Mucosa of stomach (tissue), 1 donor: ENCODE measurements around the gene ANKFY1.

ENCODE experiments used
- H3K27me3 ChIP-seq: one replicate; pipeline ENCODE4 v1.7.0; 2013; ENCODE audit warnings: mild to moderate bottlenecking, low read length; ENCODE audit not compliant: control insufficient read depth, insufficient read depth
- H3K36me3 ChIP-seq: one replicate; pipeline ENCODE4 v1.7.0; 2013; ENCODE audit warnings: low read length; ENCODE audit not compliant: control insufficient read depth, insufficient read depth
- H3K4me1 ChIP-seq: one replicate; pipeline ENCODE4 v1.7.0; 2013; ENCODE audit warnings: mild to moderate bottlenecking, low read length; ENCODE audit not compliant: control insufficient read depth, insufficient read depth
- H3K4me3 ChIP-seq: one replicate; pipeline ENCODE4 v1.7.0; 2013; ENCODE audit warnings: low read length
- H3K9ac ChIP-seq: one replicate; pipeline ENCODE4 v1.7.0; 2013; ENCODE audit warnings: mild to moderate bottlenecking, low read length, moderate library complexity
- H3K9me3 ChIP-seq: one replicate; pipeline ENCODE4 v1.7.0; 2013; ENCODE audit warnings: mild to moderate bottlenecking, low read length, moderate library complexity; ENCODE audit not compliant: control insufficient read depth
- donor health status: Pancreatic carcinoma.

ANKFY1 gene

GRCh38 chr17:4263282-4264215 lies at the start of gene ANKFY1:
Gene ANKFY1 (minus strand): TSS chr17:4263979. CDS start chr17:4263941, 38 bp downstream.
- H3K4me1 ChIP-seq = peaks cover 19% of the 10 kb centered on the region
- H3K9ac ChIP-seq = peak within 1 kb of the TSS; percentile 89
- peak within 1 kb of the TSS; percentile 86 for H3K4me3 ChIP-seq
- H3K36me3 ChIP-seq = no peaks in the 10 kb centered on the region
- peaks cover 7% of the 10 kb centered on the region for H3K9me3 ChIP-seq
- H3K27me3 ChIP-seq = no peaks in the 10 kb centered on the region

- peaks cover 26% of the 10 kb centered on the region for H3K4me1 ChIP-seq
- no peak overlapping the region for H3K4me3 ChIP-seq
- no peak overlapping the region for H3K9ac ChIP-seq
- H3K9me3 ChIP-seq = no peaks in the 10 kb centered on the region
- H3K27me3 ChIP-seq = no peaks in the 10 kb centered on the region
- no peaks in the 10 kb centered on the region for H3K36me3 ChIP-seq
Measured at GRCh38 chr17:4310354-4311060, 46.7 kb upstream of the ANKFY1 start.

- Histone ChIP-seq H3K4me3 (no peak overlapping the region), H3K9ac (no peak overlapping the region), H3K4me1 (peaks cover 26% of the 10 kb centered on the region)
Measured at GRCh38 chr17:4309897-4310296, 46.1 kb upstream of the ANKFY1 start.

GRCh38 chr17:4307179-4307930 lies 43.6 kb upstream of the ANKFY1 start:
- Histone ChIP-seq H3K9ac (no peak overlapping the region), H3K27me3 (no peaks in the 10 kb centered on the region), H3K9me3 (no peaks in the 10 kb centered on the region), H3K36me3 (no peaks in the 10 kb centered on the region), H3K4me1 (peaks cover 30% of the 10 kb centered on the region), H3K4me3 (no peak overlapping the region)

More at GRCh38 chr17:4309897-4310296, 46.1 kb upstream of the ANKFY1 start:
- H3K36me3 ChIP-seq = no peaks in the 10 kb centered on the region
- no peaks in the 10 kb centered on the region for H3K27me3 ChIP-seq
- H3K9me3 ChIP-seq = no peaks in the 10 kb centered on the region

GRCh38 chr17:4305224-4305623 lies 41.4 kb upstream of the ANKFY1 start:
- H3K27me3 ChIP-seq = no peaks in the 10 kb centered on the region
- H3K9me3 ChIP-seq = no peaks in the 10 kb centered on the region
- no peak overlapping the region for H3K9ac ChIP-seq
- H3K36me3 ChIP-seq = no peaks in the 10 kb centered on the region
- H3K4me3 ChIP-seq = no peak overlapping the region
- peaks cover 15% of the 10 kb centered on the region for H3K4me1 ChIP-seq

- peaks cover 10% of the 10 kb centered on the region for H3K4me1 ChIP-seq
- H3K9me3 ChIP-seq = no peaks in the 10 kb centered on the region
- no peak overlapping the region for H3K4me3 ChIP-seq
- no peaks in the 10 kb centered on the region for H3K27me3 ChIP-seq
- H3K36me3 ChIP-seq = no peaks in the 10 kb centered on the region
- no peak overlapping the region for H3K9ac ChIP-seq
Measured at GRCh38 chr17:4304417-4305027, 40.7 kb upstream of the ANKFY1 start.

- Histone ChIP-seq H3K9me3 (no peaks in the 10 kb centered on the region), H3K27me3 (no peaks in the 10 kb centered on the region), H3K9ac (no peak overlapping the region), H3K36me3 (no peaks in the 10 kb centered on the region), H3K4me1 (peaks cover 4% of the 10 kb centered on the region), H3K4me3 (no peak overlapping the region)
Measured at GRCh38 chr17:4301066-4301465, 37.3 kb upstream of the ANKFY1 start.

- Histone ChIP-seq H3K4me3 (no peak overlapping the region), H3K9ac (no peak overlapping the region), H3K9me3 (no peaks in the 10 kb centered on the region), H3K4me1 (no peaks in the 10 kb centered on the region), H3K27me3 (no peaks in the 10 kb centered on the region), H3K36me3 (no peaks in the 10 kb centered on the region)
Measured at GRCh38 chr17:4297351-4297750, 33.6 kb upstream of the ANKFY1 start.

GRCh38 chr17:4295686-4296085 lies 31.9 kb upstream of the ANKFY1 start:
- Histone ChIP-seq H3K36me3 (no peaks in the 10 kb centered on the region), H3K4me1 (no peaks in the 10 kb centered on the region), H3K4me3 (no peak overlapping the region), H3K9ac (no peak overlapping the region), H3K9me3 (no peaks in the 10 kb centered on the region), H3K27me3 (no peaks in the 10 kb centered on the region)

GRCh38 chr17:4293572-4293971 lies 29.8 kb upstream of the ANKFY1 start:
- Histone ChIP-seq H3K27me3 (no peaks in the 10 kb centered on the region), H3K9me3 (no peaks in the 10 kb centered on the region), H3K9ac (no peak overlapping the region), H3K4me1 (no peaks in the 10 kb centered on the region), H3K36me3 (no peaks in the 10 kb centered on the region), H3K4me3 (no peak overlapping the region)

GRCh38 chr17:4287710-4288109 lies 23.9 kb upstream of the ANKFY1 start:
- Histone ChIP-seq H3K4me3 (no peak overlapping the region), H3K36me3 (no peaks in the 10 kb centered on the region), H3K27me3 (no peaks in the 10 kb centered on the region), H3K9me3 (no peaks in the 10 kb centered on the region), H3K9ac (no peak overlapping the region), H3K4me1 (no peaks in the 10 kb centered on the region)
